Right lobe of liver (tissue), 6 donors: ENCODE results near the gene PTGFRN. TPM values are rescaled to one million over a fixed set of nuclear protein-coding genes. Genes with fewer than 3 reads are reported as not detected.
"Not testable (repeated sequence)": the region's sequence is repeated elsewhere in the genome, so short reads cannot be mapped to it uniquely, and the experiment has no call there.

Source experiments
- ATAC-seq, 4 donors: fragments of 200-7000 bp; cut with Tn5 transposase; one replicate each; pipeline ENCODE4 v1.9.1; 2020; ENCODE audit warnings: mild to moderate bottlenecking in 4 of 4, moderate library complexity in 4 of 4
- DNase-seq, 3 donors: peaks; one replicate each; pipeline ENCODE4 v3.0.0-alpha.2; 2020
- H3K27ac ChIP-seq, 3 donors: fragments of 200-600 bp; one replicate each; pipeline ENCODE4 v1.8.0; 2022
- H3K27me3 ChIP-seq, 2 donors: fragments of 200-600 bp; one replicate each; pipeline ENCODE4 v1.8.0; 2022
- H3K36me3 ChIP-seq, 4 donors: fragments of 200-600 bp; sonication (generic) in 1 of 4; one replicate each; pipeline versions ENCODE4 v1.5.1 to v1.8.0; 2017 to 2022; ENCODE audit warnings: control low read depth in 1 of 4
- H3K4me1 ChIP-seq, 4 donors: fragments of 200-600 bp; sonication (generic) in 1 of 4; one replicate each; pipeline versions ENCODE4 v1.5.1 to v1.8.0; 2017 to 2022; ENCODE audit warnings: control low read depth in 1 of 4
- H3K4me3 ChIP-seq, 3 donors: fragments of 200-600 bp; one replicate each; pipeline ENCODE4 v1.8.0; 2022
- H3K9me3 ChIP-seq, 4 donors: fragments of 200-600 bp; sonication (generic) in 1 of 4; one replicate each; pipeline versions ENCODE4 v1.5.1 to v1.8.0; 2017 to 2022; ENCODE audit warnings: control low read depth in 1 of 4
- POLR2A ChIP-seq: fragments of 450-650 bp; IDR thresholded peaks from one replicate; pipeline ENCODE4 v1.6.1; 2017; ENCODE audit warnings: antibody characterized with exemption, mild to moderate bottlenecking
- WGBS: methylation state at CpG from one replicate; pipeline ENCODE4 v1.1.6; 2018; ENCODE audit warnings: low coverage, low lambda C conversion rate; ENCODE audit not compliant: insufficient coverage; ENCODE audit errors: missing lambda C conversion rate; 5-methylcytosine and 5-hydroxymethylcytosine counted together
- intact Hi-C, 2 donors: fragments of 100-400 bp; cut with DNase I; formaldehyde crosslinking; loops; one replicate each; pipeline versions ENCODE4 v1.11.2 to v1.14.1; 2022
- total RNA-seq, 6 experiments: library from RNA; depleted of rRNA in 2 of 6; stranded (reverse); fragments of >200 nt in 2 of 6; fragmentation: NEBNext Ultra II Directional in 3 of 6; extraction: Animal tissue kit (Norgen Biotek cat#: 25700) in 3 of 6; gene quantifications; one replicate each; pipeline versions ENCODE4 v1.1.0 to v1.2.4, GENCODE V29; 2016 to 2023
- TF ChIP-seq, protein P1 (sequence below), 4 donors: fragments of 200-600 bp in 3 of 4; fragments of 450-650 bp in 1 of 4; IDR thresholded peaks; one replicate each; pipeline versions ENCODE4 v1.5.1 to v1.8.0; 2016 to 2022; ENCODE audit warnings: antibody characterized with exemption in 4 of 4, mild to moderate bottlenecking in 2 of 4
- donor health status: DM: no; HTN: yes; CAD: no.
- donor health status: DM: no; HTN: no; CAD: no.
- donor health status: DM: no; HTN: no; CAD: no.
- donor health status: DM: no; HTN: yes; CAD: no.
- donor health status: DM: no; HTN: yes; CAD: no.

PTGFRN gene
- total RNA-seq, 6 experiments from 2014 or later: 12.6 to 28.1 (median 17.5) TPM

DNA sequence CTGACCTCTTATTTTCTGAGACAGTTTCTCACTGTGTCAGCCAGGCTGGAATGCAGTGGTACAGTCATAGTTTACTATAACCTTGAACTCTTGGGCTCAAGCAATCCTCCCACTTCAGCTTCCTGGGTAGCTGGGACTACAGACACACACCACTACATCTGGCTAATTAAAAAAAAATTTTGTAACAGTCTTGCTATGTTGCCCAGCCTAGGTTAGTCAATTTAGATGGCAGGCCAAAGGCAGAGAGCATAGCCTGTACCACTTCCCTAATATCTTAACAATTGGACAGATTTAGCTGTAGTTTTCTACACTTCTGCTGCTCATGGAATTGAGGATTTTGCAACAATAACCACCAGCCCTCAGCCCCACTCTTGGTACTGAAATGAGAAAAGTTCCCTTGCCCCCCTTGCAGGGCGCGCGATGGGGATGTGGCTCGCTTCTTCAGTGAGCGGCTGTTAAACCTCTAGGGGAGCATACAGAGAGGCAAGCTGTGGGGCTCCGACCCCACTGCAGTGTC, 34.9 kb upstream of the PTGFRN start:
- ATAC-seq: no peak
- intact Hi-C loops: no loop called here

DNA sequence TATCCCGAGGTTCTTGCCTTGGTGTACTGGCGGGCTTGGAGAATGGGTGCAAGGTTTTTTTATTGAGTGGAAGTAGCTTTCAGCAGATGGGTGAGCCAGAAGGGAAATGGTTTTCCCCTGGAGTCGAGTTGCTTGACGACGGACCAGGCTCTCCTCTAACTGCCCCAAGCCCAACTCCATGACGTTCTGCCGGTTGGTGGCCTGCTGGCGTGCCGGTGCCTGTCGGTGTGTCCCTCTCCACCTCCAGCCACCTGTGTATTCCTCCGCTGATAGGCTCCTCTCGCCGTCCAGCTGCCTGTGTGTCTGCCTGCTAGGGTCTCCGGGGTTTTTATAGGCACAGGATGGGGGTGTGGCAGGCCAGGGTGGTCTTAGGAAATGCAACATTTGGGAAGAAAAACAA, 34.3 kb upstream of the PTGFRN start:
- Histone ChIP-seq H3K4me3 (no peak overlapping the region), H3K4me1 (peaks cover 0 to 5% (median 0%) of the 10 kb centered on the region in 4 donors), H3K27ac (no peak overlapping the region), H3K27me3 (no peaks in the 10 kb centered on the region), H3K36me3 (no peaks in the 10 kb centered on the region), H3K9me3 (no peaks in the 10 kb centered on the region)
- intact Hi-C loops: no loop called here
- no peak for ATAC-seq
- no peak for DNase-seq
- WGBS: 86% methylated on average over 8 of the region's 14 CpGs
- TF ChIP-seq, protein P1, sequence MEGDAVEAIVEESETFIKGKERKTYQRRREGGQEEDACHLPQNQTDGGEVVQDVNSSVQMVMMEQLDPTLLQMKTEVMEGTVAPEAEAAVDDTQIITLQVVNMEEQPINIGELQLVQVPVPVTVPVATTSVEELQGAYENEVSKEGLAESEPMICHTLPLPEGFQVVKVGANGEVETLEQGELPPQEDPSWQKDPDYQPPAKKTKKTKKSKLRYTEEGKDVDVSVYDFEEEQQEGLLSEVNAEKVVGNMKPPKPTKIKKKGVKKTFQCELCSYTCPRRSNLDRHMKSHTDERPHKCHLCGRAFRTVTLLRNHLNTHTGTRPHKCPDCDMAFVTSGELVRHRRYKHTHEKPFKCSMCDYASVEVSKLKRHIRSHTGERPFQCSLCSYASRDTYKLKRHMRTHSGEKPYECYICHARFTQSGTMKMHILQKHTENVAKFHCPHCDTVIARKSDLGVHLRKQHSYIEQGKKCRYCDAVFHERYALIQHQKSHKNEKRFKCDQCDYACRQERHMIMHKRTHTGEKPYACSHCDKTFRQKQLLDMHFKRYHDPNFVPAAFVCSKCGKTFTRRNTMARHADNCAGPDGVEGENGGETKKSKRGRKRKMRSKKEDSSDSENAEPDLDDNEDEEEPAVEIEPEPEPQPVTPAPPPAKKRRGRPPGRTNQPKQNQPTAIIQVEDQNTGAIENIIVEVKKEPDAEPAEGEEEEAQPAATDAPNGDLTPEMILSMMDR (IDR thresholded peaks at IDR 0.05): no peak
- TF ChIP-seq POLR2A: no peak

More for the DNA sequence above, 34.9 kb upstream of the PTGFRN start:
- Histone ChIP-seq H3K4me3 (no peak overlapping the region), H3K27ac (no peak overlapping the region), H3K9me3 (no peaks in the 10 kb centered on the region), H3K36me3 (no peaks in the 10 kb centered on the region), H3K4me1 (peaks cover 0 to 5% (median 0%) of the 10 kb centered on the region in 4 donors), H3K27me3 (no peaks in the 10 kb centered on the region)
- DNase-seq: no peak
- 100% methylated on average over 1 of the region's 6 CpGs for WGBS
- TF ChIP-seq, protein P1 (IDR thresholded peaks at IDR 0.05): no peak
- TF ChIP-seq POLR2A: no peak

DNA sequence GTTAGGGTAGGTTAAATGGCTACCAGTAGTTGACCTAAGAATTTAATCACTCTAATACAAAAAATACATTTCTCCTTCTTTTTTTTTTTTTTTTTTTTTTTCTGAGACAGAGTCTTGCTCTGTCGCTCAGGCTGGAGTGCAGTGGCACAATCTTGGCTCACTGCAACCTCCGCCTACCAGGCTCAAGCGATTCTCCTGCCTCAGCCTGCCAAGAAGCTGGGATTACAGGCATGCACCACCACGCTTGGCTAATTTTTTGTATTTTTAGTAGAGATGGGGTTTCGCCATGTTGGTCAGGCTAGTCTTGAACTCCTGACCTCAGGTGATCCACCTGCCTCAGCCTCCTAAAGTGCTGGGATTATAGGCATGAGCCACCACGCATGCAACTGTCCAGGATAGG, 33.8 kb upstream of the PTGFRN start:
- ATAC-seq, intact Hi-C loops, H3K9me3 ChIP-seq, H3K36me3 ChIP-seq, H3K4me1 ChIP-seq, H3K4me3 ChIP-seq, DNase-seq, H3K27ac ChIP-seq, H3K27me3 ChIP-seq: not testable (repeated sequence)
- WGBS: 81% methylated on average over 5 of the region's 6 CpGs

DNA sequence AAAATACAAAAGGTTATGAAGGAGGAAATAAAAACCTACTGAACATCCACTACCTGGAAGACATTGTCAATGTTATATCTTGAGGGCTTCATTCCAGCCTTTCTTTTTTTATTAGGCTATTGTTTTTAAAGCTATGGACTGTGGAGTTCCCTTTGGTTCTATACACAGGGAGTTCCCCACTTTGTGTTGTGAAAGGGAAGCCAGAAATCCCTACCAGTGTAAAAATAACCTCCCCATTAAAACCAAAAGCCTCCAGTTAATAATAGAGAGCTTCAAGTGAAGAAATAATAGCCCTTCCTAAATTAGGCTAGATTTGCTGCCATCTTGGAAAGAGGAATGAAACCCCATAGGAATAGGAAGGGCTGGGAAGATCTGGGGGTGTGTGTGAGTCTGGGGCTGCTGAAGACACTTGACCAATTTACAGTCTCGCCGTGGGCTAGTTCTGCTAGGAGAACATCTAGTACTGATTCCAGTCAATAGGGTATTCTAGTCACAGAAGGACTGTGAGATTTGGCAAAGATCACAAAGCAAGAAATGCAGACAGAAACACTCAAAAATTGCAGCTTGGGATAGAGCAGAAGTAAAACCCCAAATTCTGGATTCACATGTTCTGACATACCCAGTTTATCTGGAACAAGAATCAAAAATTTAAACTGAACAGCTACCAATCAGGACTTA, 32.4 kb upstream of the PTGFRN start:
- no peak for DNase-seq
- Histone ChIP-seq H3K9me3 (no peaks in the 10 kb centered on the region), H3K4me3 (no peak overlapping the region), H3K36me3 (no peaks in the 10 kb centered on the region), H3K27me3 (no peaks in the 10 kb centered on the region), H3K4me1 (peaks cover 0 to 5% (median 0%) of the 10 kb centered on the region in 4 donors), H3K27ac (no peak overlapping the region)
- 83% methylated on average over 2 of the region's 2 CpGs for WGBS
- ATAC-seq: no peak
- no peak for TF ChIP-seq POLR2A
- TF ChIP-seq, protein P1 (IDR thresholded peaks at IDR 0.05): no peak
- intact Hi-C loops: no loop called here

DNA sequence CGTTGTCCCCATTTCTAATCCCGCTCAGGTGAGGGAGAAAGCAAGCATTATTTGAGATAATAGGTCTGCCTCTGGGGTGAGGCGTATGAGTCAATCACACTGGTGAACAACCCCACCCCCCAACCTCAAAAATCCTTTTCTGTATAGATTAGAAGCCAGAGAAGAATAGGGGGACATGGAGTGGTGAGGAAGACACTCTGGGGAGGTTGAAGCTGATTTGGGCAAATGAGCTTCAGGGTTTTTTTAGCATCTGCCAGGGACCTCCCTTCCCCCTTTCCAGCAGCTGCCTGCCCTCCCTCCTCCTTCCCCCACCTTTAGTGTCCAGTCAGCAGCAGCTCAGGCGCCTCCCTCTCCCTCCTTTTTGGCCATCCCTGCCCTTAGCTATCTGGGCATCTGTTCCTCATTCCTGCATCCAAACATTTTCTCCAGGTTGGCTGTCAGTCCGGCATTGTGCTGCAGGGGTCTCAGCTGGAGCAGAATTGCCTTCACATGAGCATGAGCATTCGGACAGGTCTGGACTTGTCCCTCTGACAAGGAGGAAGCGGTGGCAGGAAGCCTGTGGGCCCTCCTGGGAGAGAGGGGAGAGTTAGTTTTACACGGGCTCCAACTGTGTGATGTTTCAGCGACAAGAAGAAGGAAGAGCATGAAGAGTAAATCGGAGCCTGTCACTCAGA, 30.8 kb upstream of the PTGFRN start:
- Histone ChIP-seq H3K27ac (no peak overlapping the region), H3K36me3 (no peaks in the 10 kb centered on the region)
- WGBS: 46% methylated on average over 10 of the region's 10 CpGs

More for the DNA sequence above, 30.8 kb upstream of the PTGFRN start:
- Histone ChIP-seq H3K27me3 (no peaks in the 10 kb centered on the region), H3K4me3 (no peak overlapping the region), H3K9me3 (no peaks in the 10 kb centered on the region), H3K4me1 (peaks cover 0 to 5% (median 0%) of the 10 kb centered on the region in 4 donors)
- intact Hi-C loops: no loop called here
- DNase-seq (no peak), ATAC-seq (peak in 3 of 4 donors; percentile 21 to 33 (median 22))
- no peak for TF ChIP-seq POLR2A
- TF ChIP-seq, protein P1 (IDR thresholded peaks at IDR 0.05): no peak
